ENCODE measurements around the gene CR1L.
"Not testable (repeated sequence)": the region's sequence is repeated elsewhere in the genome, so short reads cannot be mapped to it uniquely, and the experiment has no call there.

DNA sequence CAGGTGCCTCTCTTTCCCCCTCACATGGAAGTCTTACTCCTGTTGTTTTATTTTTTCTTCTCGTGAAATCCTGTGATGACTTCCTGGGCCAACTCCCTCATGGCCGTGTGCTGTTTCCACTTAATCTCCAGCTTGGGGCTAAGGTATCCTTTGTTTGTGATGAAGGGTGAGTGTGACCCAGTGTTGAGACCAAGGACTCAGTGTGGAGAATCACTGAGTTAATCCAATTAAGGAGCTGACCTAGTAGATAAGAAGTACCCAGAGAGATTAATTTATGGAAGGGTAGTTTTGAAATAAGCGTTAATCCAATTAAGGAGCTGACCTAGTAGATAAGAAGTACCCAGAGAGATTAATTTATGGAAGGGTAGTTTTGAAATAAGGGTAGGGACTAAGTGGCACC, 67.8 kb downstream of the CR1L start:
- TF ChIP-seq, protein P1, sequence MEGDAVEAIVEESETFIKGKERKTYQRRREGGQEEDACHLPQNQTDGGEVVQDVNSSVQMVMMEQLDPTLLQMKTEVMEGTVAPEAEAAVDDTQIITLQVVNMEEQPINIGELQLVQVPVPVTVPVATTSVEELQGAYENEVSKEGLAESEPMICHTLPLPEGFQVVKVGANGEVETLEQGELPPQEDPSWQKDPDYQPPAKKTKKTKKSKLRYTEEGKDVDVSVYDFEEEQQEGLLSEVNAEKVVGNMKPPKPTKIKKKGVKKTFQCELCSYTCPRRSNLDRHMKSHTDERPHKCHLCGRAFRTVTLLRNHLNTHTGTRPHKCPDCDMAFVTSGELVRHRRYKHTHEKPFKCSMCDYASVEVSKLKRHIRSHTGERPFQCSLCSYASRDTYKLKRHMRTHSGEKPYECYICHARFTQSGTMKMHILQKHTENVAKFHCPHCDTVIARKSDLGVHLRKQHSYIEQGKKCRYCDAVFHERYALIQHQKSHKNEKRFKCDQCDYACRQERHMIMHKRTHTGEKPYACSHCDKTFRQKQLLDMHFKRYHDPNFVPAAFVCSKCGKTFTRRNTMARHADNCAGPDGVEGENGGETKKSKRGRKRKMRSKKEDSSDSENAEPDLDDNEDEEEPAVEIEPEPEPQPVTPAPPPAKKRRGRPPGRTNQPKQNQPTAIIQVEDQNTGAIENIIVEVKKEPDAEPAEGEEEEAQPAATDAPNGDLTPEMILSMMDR (IDR thresholded peaks at IDR 0.05; ENCODE audit: low read length): not testable (repeated sequence)
- TF ChIP-seq EZH2 (IDR thresholded peaks at IDR 0.05; ENCODE audit: borderline replicate concordance, low read length): not testable (repeated sequence)
